HG03066 (cell line): ENCODE results near the gene MAPK1.
"Not testable (repeated sequence)": the region's sequence is repeated elsewhere in the genome, so short reads cannot be mapped to it uniquely, and the experiment has no call there.

Source experiments
- ATAC-seq: cut with Tn5 transposase; IDR thresholded peaks from one replicate; pipeline ENCODE4 v1.9.1; 2021; ENCODE audit warnings: low read depth; ENCODE audit not compliant: unreplicated experiment

MAPK1 gene

GRCh38 chr22:21867528-21868266, at the start of gene MAPK1:
Gene MAPK1, minus strand, starts transcription at chr22:21867645. Its CDS starts 205 bp downstream, at chr22:21867440.
- peak; percentile 89 for ATAC-seq

- ATAC-seq, result no peak
Measured at GRCh38 chr22:21916309-21916918, 49.0 kb upstream of the MAPK1 start.

GRCh38 chr22:21915624-21916308, 48.3 kb upstream of the MAPK1 start:
- ATAC-seq, result no peak

GRCh38 chr22:21914033-21914642, 46.7 kb upstream of the MAPK1 start:
- ATAC-seq, result not testable (repeated sequence)

GRCh38 chr22:21910367-21910766, 42.9 kb upstream of the MAPK1 start:
- not testable (repeated sequence) for ATAC-seq

- ATAC-seq, result no peak
Measured at GRCh38 chr22:21909871-21910270, 42.4 kb upstream of the MAPK1 start.

- no peak for ATAC-seq
Measured at GRCh38 chr22:21907638-21908522, 40.4 kb upstream of the MAPK1 start.

GRCh38 chr22:21905234-21905633, 37.8 kb upstream of the MAPK1 start:
- ATAC-seq, result not testable (repeated sequence)

- ATAC-seq, result no peak
Measured at GRCh38 chr22:21904250-21904789, 36.9 kb upstream of the MAPK1 start.

- no peak for ATAC-seq
Measured at GRCh38 chr22:21903283-21903682, 35.8 kb upstream of the MAPK1 start.

GRCh38 chr22:21902296-21903087, 35.0 kb upstream of the MAPK1 start:
- ATAC-seq, result no peak

GRCh38 chr22:21898354-21898896, 31.0 kb upstream of the MAPK1 start:
- no peak for ATAC-seq

GRCh38 chr22:21896951-21897513, 29.6 kb upstream of the MAPK1 start:
- ATAC-seq, result no peak

- ATAC-seq, result not testable (repeated sequence)
Measured at GRCh38 chr22:21896275-21896674, 28.8 kb upstream of the MAPK1 start.

- ATAC-seq, result no peak
Measured at GRCh38 chr22:21894799-21895198, 27.4 kb upstream of the MAPK1 start.

GRCh38 chr22:21889251-21889990, 22.0 kb upstream of the MAPK1 start:
- no peak for ATAC-seq

- ATAC-seq, result no peak
Measured at GRCh38 chr22:21887841-21888240, 20.4 kb upstream of the MAPK1 start.

- not testable (repeated sequence) for ATAC-seq
Measured at GRCh38 chr22:21883930-21884329, 16.5 kb upstream of the MAPK1 start.
